Neural crest cell (in vitro differentiated cells): ENCODE data around the gene QSOX1. TPM values are rescaled to one million over a fixed set of nuclear protein-coding genes. Genes with fewer than 3 reads are reported as not detected.

Source experiments
- DNase-seq: peaks from one replicate; pipeline ENCODE4 v3.0.0; 2021; ENCODE audit warnings: low read depth, mixed read lengths, low spot score
- H3K27ac Mint-ChIP-seq: one replicate; pipeline ENCODE4 v1.8.0; 2021; ENCODE audit warnings: mild to moderate bottlenecking, mixed read lengths; ENCODE audit not compliant: unreplicated experiment
- H3K27me3 Mint-ChIP-seq: 2 replicates; pipeline ENCODE4 v1.8.0; 2021; ENCODE audit warnings: low read depth, mild to moderate bottlenecking, mixed read lengths
- H3K36me3 Mint-ChIP-seq: 2 replicates; pipeline ENCODE4 v1.8.0; 2021; ENCODE audit warnings: low read depth, mild to moderate bottlenecking, mixed read lengths
- H3K4me1 Mint-ChIP-seq: 2 replicates; pipeline ENCODE4 v1.8.0; 2021; ENCODE audit warnings: mixed read lengths
- H3K4me3 Mint-ChIP-seq: one replicate; pipeline ENCODE4 v1.8.0; 2021; ENCODE audit warnings: mild to moderate bottlenecking, mixed read lengths
- H3K9me3 Mint-ChIP-seq: 2 replicates; pipeline ENCODE4 v1.8.0; 2021; ENCODE audit warnings: mixed read lengths
- CTCF ChIP-seq: fragments of 200-600 bp; sonication (generic); conservative IDR thresholded peaks from 2 replicates; pipeline ENCODE4 v1.5.0; 2021; ENCODE audit warnings: antibody characterized with exemption, mild to moderate bottlenecking
- total RNA-seq: library from RNA; stranded (reverse); gene quantifications from 2 replicates; pipeline ENCODE4 v1.2.1, GENCODE V29; 2021

The QSOX1 gene
- total RNA-seq, 1 donor from 2014 or later: 39.8 TPM

GRCh38 chr1:180230791-180231505 lies 76.3 kb downstream of the QSOX1 start:
- Mint-ChIP-seq H3K27me3 (peaks cover 94% of the 10 kb centered on the region), H3K4me1 (peaks cover 17% of the 10 kb centered on the region), H3K27ac (no peak overlapping the region), H3K9me3 (no peaks in the 10 kb centered on the region), H3K36me3 (no peaks in the 10 kb centered on the region), H3K4me3 (peak overlapping the region; percentile 87)
- no peak for TF ChIP-seq CTCF
- DNase-seq: no peak

GRCh38 chr1:180231506-180231921 lies 76.8 kb downstream of the QSOX1 start:
- Mint-ChIP-seq H3K36me3 (no peaks in the 10 kb centered on the region), H3K4me1 (peaks cover 17% of the 10 kb centered on the region), H3K27ac (no peak overlapping the region), H3K4me3 (peak overlapping the region; percentile 87), H3K9me3 (no peaks in the 10 kb centered on the region), H3K27me3 (peaks cover 94% of the 10 kb centered on the region)
- TF ChIP-seq CTCF: no peak
- no peak for DNase-seq

GRCh38 chr1:180231936-180232335 lies 77.3 kb downstream of the QSOX1 start:
- no peaks in the 10 kb centered on the region for H3K9me3 Mint-ChIP-seq
- no peak for DNase-seq
- no peak for TF ChIP-seq CTCF
- peaks cover 94% of the 10 kb centered on the region for H3K27me3 Mint-ChIP-seq
- no peaks in the 10 kb centered on the region for H3K36me3 Mint-ChIP-seq
- peaks cover 17% of the 10 kb centered on the region for H3K4me1 Mint-ChIP-seq
- no peak overlapping the region for H3K27ac Mint-ChIP-seq
- H3K4me3 Mint-ChIP-seq: peak overlapping the region; percentile 87

- peak overlapping the region; percentile 67 for H3K4me3 Mint-ChIP-seq
Measured at GRCh38 chr1:180232521-180233043, 77.9 kb downstream of the QSOX1 start.

GRCh38 chr1:180233191-180234011 lies 78.7 kb downstream of the QSOX1 start:
- H3K36me3 Mint-ChIP-seq: no peaks in the 10 kb centered on the region
- H3K9me3 Mint-ChIP-seq: no peaks in the 10 kb centered on the region
- peaks cover 17% of the 10 kb centered on the region for H3K4me1 Mint-ChIP-seq
- DNase-seq: no peak
- TF ChIP-seq CTCF: no peak
- H3K27ac Mint-ChIP-seq: no peak overlapping the region
- H3K4me3 Mint-ChIP-seq: peak overlapping the region; percentile 61
- H3K27me3 Mint-ChIP-seq: peaks cover 94% of the 10 kb centered on the region

More at GRCh38 chr1:180232521-180233043, 77.9 kb downstream of the QSOX1 start:
- no peaks in the 10 kb centered on the region for H3K9me3 Mint-ChIP-seq
- no peak for DNase-seq
- no peak overlapping the region for H3K27ac Mint-ChIP-seq
- peaks cover 17% of the 10 kb centered on the region for H3K4me1 Mint-ChIP-seq
- no peak for TF ChIP-seq CTCF
- no peaks in the 10 kb centered on the region for H3K36me3 Mint-ChIP-seq
- H3K27me3 Mint-ChIP-seq: peaks cover 94% of the 10 kb centered on the region
